Measurements from ENCODE around the gene TMEM243. TPM values are rescaled to one million over a fixed set of nuclear protein-coding genes. Genes with fewer than 3 reads are reported as not detected.
"Not testable (repeated sequence)": the region's sequence is repeated elsewhere in the genome, so short reads cannot be mapped to it uniquely, and the experiment has no call there.

TMEM243 gene
- total and polyA plus RNA-seq, 4 donors: 16.9 to 46.6 (median 31.5) TPM

GRCh38 chr7:87205701-87206100 is 13.8 kb downstream of the TMEM243 start:
- ATAC-seq (ENCODE audit: low FRiP score); intact Hi-C loops (cut with DNase I): not testable (repeated sequence)

GRCh38 chr7:87204933-87205332 is 14.6 kb downstream of the TMEM243 start:
- Histone ChIP-seq H3K9me3 (ENCODE audit: control insufficient read depth, low read length) (peaks cover 4% of the 10 kb centered on the region), H3K27ac (ENCODE audit: low read depth in 1 of 2, low read length in 2 of 2) (no peak overlapping the region), H3K27me3 (ENCODE audit: control insufficient read depth in 1 of 2, insufficient read depth in 2 of 2, low read length in 1 of 2) (no peaks in the 10 kb centered on the region), H3K4me1 (ENCODE audit: control insufficient read depth in 1 of 2, insufficient read depth in 2 of 2, low read length in 2 of 2) (no peaks in the 10 kb centered on the region), H3K4me3 (ENCODE audit: low read length in 2 of 2) (no peak overlapping the region), H3K36me3 (ENCODE audit: control insufficient read depth in 1 of 2, insufficient read depth in 2 of 2, low read length in 1 of 2) (peaks cover 1 to 2% of the 10 kb centered on the region in 2 donors)
- 65 to 67% methylated on average over 3 of the region's 3 CpGs for WGBS, 2 donors
- DNase-seq (no peak), ATAC-seq (ENCODE audit: low FRiP score) (no peak)
- intact Hi-C loops (cut with DNase I): no loop called here

More at GRCh38 chr7:87205701-87206100, 13.8 kb downstream of the TMEM243 start:
- not testable (repeated sequence) for H3K36me3 ChIP-seq (ENCODE audit: control insufficient read depth in 1 of 2, insufficient read depth in 2 of 2, low read length in 1 of 2); H3K4me3 ChIP-seq (ENCODE audit: low read length in 2 of 2); H3K27me3 ChIP-seq (ENCODE audit: control insufficient read depth in 1 of 2, insufficient read depth in 2 of 2, low read length in 1 of 2); H3K9me3 ChIP-seq (ENCODE audit: control insufficient read depth, low read length); H3K27ac ChIP-seq (ENCODE audit: low read depth in 1 of 2, low read length in 2 of 2); DNase-seq; H3K4me1 ChIP-seq (ENCODE audit: control insufficient read depth in 1 of 2, insufficient read depth in 2 of 2, low read length in 2 of 2)
- 94 to 96% methylated on average over 3 of the region's 3 CpGs for WGBS, 2 donors

DNA sequence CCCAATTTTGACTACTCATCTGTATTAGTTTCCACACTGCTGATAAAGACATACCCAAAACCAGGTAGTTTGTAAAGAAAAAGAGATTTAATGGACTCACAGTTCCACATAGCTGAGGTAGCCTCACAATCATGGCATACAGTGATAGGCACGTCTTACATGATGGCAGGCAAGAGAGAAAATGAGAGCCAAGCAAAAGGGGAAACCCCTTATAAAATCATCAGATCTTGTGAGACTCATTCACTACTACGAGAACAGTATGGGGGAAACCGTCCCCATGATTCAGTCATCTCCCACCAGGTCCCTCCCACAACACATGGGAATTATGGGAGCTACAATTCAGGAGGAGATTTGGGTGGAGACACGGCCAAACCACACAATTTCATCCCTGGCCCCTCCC is 15.6 kb downstream of the TMEM243 start:
- DNase-seq; ATAC-seq (ENCODE audit: low FRiP score); H3K27ac ChIP-seq (ENCODE audit: low read depth in 1 of 2, low read length in 2 of 2); H3K27me3 ChIP-seq (ENCODE audit: control insufficient read depth in 1 of 2, insufficient read depth in 2 of 2, low read length in 1 of 2); intact Hi-C loops (cut with DNase I); H3K36me3 ChIP-seq (ENCODE audit: control insufficient read depth in 1 of 2, insufficient read depth in 2 of 2, low read length in 1 of 2); H3K4me3 ChIP-seq (ENCODE audit: low read length in 2 of 2); H3K4me1 ChIP-seq (ENCODE audit: control insufficient read depth in 1 of 2, insufficient read depth in 2 of 2, low read length in 2 of 2); H3K9me3 ChIP-seq (ENCODE audit: control insufficient read depth, low read length): not testable (repeated sequence)
- WGBS, 2 donors: 86 to 88% methylated on average over 4 of the region's 4 CpGs

DNA sequence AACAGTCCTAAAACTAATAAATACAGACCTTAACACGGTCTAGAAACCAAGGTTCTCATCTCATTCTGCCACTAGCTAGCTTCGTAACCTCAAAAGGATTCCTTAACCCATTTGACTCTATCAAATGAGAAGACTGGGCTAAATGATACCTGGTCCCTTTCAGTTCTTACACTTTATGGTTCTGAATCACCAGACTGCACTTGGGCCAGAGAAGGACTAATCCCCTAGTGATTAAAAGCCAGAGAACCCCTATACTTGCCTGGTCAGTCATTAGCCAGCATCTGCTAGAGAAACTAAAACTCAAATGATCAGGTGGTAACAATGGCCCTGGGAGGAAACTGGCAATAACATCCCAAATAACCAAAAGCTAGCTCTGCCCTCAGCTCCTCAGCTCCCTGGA is 16.8 kb downstream of the TMEM243 start:
- H3K9me3 ChIP-seq (ENCODE audit: control insufficient read depth, low read length): peaks cover 4% of the 10 kb centered on the region
- DNase-seq: no peak
- no peaks in the 10 kb centered on the region for H3K27me3 ChIP-seq (ENCODE audit: control insufficient read depth in 1 of 2, insufficient read depth in 2 of 2, low read length in 1 of 2)
- no peak for ATAC-seq (ENCODE audit: low FRiP score)
- no peak overlapping the region for H3K4me3 ChIP-seq (ENCODE audit: low read length in 2 of 2)
- WGBS, 2 donors: 97% methylated on average over 2 of the region's 2 CpGs
- H3K27ac ChIP-seq (ENCODE audit: low read depth in 1 of 2, low read length in 2 of 2): no peak overlapping the region
- H3K4me1 ChIP-seq (ENCODE audit: control insufficient read depth in 1 of 2, insufficient read depth in 2 of 2, low read length in 2 of 2): no peaks in the 10 kb centered on the region
- intact Hi-C loops (cut with DNase I): no loop called here
- peaks cover 1 to 2% of the 10 kb centered on the region in 2 donors for H3K36me3 ChIP-seq (ENCODE audit: control insufficient read depth in 1 of 2, insufficient read depth in 2 of 2, low read length in 1 of 2)

DNA sequence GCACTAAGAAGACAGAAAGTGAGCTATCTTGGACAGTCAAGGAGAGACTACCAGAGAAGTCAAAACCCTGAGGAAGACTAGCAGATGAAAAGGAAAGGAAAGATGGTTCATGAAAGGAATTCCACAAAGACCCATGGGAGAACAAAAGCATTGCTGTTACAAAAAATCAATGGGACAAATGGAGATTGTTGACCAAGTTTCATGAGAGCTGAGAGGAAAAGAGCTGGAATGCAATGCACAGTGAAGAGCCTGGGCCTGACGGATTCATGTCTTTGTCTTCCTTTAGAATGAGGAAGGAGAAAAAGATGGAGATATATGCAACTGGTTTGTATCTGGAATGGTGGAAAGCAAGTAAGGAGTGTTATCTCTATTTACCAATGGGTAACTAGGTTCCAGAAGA is 17.3 kb downstream of the TMEM243 start:
- ATAC-seq (ENCODE audit: low FRiP score): no peak

DNA sequence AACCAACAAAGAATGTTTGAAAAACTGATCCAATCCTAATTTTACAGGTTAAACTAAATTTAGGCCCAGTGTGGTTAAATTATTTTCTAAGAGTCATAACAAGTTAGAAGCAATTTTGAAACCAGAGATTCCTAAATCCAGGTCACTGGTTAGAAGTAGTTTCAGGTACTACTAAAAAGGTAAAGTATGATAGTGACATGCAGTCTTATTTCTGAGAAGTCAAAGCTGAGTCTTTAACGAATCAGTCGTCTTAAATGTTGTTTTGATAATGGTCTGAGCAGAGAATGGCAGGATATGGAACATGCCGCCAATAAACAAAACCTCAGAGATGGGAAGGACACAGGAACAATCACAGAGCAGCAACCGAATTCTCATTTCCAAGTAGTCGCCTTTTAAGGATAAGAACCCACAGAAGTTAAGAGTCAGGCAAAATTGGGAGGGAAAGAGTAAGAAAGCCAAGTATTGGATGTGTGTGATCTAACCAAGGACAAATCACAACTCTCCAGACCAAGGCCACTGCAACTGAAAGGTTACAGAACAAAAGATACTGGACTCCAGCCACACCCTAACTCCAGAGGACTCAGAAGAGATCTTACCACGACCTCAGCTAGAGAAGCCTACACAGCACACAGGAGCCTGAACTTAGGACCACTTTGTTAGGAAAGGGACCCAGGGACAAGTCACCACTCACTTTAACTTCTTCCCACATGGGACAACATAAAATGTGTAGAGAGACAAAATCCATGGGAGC is 19.7 kb downstream of the TMEM243 start:
- 87 to 91% methylated on average over 6 of the region's 6 CpGs for WGBS, 2 donors
- ATAC-seq (ENCODE audit: low FRiP score): no peak
- no peaks in the 10 kb centered on the region for H3K4me1 ChIP-seq (ENCODE audit: control insufficient read depth in 1 of 2, insufficient read depth in 2 of 2, low read length in 2 of 2)
- peak overlapping the region in 1 of 2 donors; percentile 44 for H3K27ac ChIP-seq (ENCODE audit: low read depth in 1 of 2, low read length in 2 of 2)
- no peaks in the 10 kb centered on the region for H3K27me3 ChIP-seq (ENCODE audit: control insufficient read depth in 1 of 2, insufficient read depth in 2 of 2, low read length in 1 of 2)
- intact Hi-C loops (cut with DNase I): no loop called here
- H3K4me3 ChIP-seq (ENCODE audit: low read length in 2 of 2): no peak overlapping the region
- no peak for DNase-seq
- H3K9me3 ChIP-seq (ENCODE audit: control insufficient read depth, low read length): no peaks in the 10 kb centered on the region
- H3K36me3 ChIP-seq (ENCODE audit: control insufficient read depth in 1 of 2, insufficient read depth in 2 of 2, low read length in 1 of 2): peaks cover 1 to 2% of the 10 kb centered on the region in 2 donors

More for the DNA sequence above, 17.3 kb downstream of the TMEM243 start:
- Histone ChIP-seq H3K27me3 (ENCODE audit: control insufficient read depth in 1 of 2, insufficient read depth in 2 of 2, low read length in 1 of 2) (no peaks in the 10 kb centered on the region), H3K9me3 (ENCODE audit: control insufficient read depth, low read length) (peaks cover 4% of the 10 kb centered on the region), H3K27ac (ENCODE audit: low read depth in 1 of 2, low read length in 2 of 2) (no peak overlapping the region), H3K4me3 (ENCODE audit: low read length in 2 of 2) (no peak overlapping the region), H3K4me1 (ENCODE audit: control insufficient read depth in 1 of 2, insufficient read depth in 2 of 2, low read length in 2 of 2) (no peaks in the 10 kb centered on the region), H3K36me3 (ENCODE audit: control insufficient read depth in 1 of 2, insufficient read depth in 2 of 2, low read length in 1 of 2) (peaks cover 1 to 2% of the 10 kb centered on the region in 2 donors)
- no peak for DNase-seq
- 88 to 98% methylated on average over 1 of the region's 1 CpG for whole genome bisulfite sequencing, 2 donors
- intact Hi-C loops (cut with DNase I): no loop called here

DNA sequence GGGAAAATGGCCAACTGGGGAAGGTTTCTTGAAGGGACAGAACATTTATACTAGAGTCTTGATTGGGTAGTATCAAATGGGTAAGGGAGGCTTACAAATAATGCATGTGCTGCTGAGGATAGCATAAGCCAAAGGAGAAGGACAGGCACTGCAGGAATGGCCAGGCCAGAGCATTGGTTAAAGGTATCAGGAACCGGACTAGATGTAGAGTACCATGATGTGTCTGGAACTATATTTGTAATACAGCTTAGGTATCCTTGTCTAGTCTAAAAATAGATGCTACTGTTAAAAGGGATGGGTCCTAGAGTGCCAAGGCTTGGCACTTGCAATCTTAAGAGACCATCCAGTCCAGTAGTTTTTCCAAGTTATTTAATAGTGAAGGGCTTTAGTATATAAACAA is 20.3 kb downstream of the TMEM243 start:
- no peak for DNase-seq
- 86 to 100% methylated on average over 1 of the region's 1 CpG for WGBS, 2 donors
- intact Hi-C loops (cut with DNase I): no loop called here
- no peak for ATAC-seq (ENCODE audit: low FRiP score)
- Histone ChIP-seq H3K27ac (ENCODE audit: low read depth in 1 of 2, low read length in 2 of 2) (no peak overlapping the region), H3K4me1 (ENCODE audit: control insufficient read depth in 1 of 2, insufficient read depth in 2 of 2, low read length in 2 of 2) (no peaks in the 10 kb centered on the region), H3K36me3 (ENCODE audit: control insufficient read depth in 1 of 2, insufficient read depth in 2 of 2, low read length in 1 of 2) (peaks cover 1 to 2% of the 10 kb centered on the region in 2 donors), H3K27me3 (ENCODE audit: control insufficient read depth in 1 of 2, insufficient read depth in 2 of 2, low read length in 1 of 2) (no peaks in the 10 kb centered on the region), H3K4me3 (ENCODE audit: low read length in 2 of 2) (no peak overlapping the region), H3K9me3 (ENCODE audit: control insufficient read depth, low read length) (no peaks in the 10 kb centered on the region)

DNA sequence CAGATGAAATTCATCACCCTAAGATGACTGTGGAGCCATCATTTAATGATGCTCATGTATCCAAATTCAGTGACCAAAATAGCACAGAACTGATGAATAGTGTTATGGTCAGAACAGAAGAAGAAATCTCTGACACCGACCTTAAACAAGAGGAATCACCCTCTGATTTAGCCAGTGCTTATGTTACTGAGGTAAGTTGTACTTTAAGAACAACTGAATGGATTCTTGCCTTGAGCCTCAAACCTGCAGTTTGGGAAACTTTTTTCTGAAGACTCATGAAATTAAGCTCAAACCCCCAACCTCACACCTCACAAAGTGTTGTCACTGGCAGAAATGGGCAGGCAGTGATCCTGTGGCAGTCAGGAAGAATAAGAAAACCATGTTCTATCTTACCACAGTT is 25.6 kb downstream of the TMEM243 start:
- Histone ChIP-seq H3K4me3 (ENCODE audit: low read length in 2 of 2) (no peak overlapping the region), H3K4me1 (ENCODE audit: control insufficient read depth in 1 of 2, insufficient read depth in 2 of 2, low read length in 2 of 2) (no peaks in the 10 kb centered on the region), H3K27ac (ENCODE audit: low read depth in 1 of 2, low read length in 2 of 2) (no peak overlapping the region), H3K36me3 (ENCODE audit: control insufficient read depth in 1 of 2, insufficient read depth in 2 of 2, low read length in 1 of 2) (peaks cover 5 to 6% of the 10 kb centered on the region in 2 donors), H3K9me3 (ENCODE audit: control insufficient read depth, low read length) (no peaks in the 10 kb centered on the region), H3K27me3 (ENCODE audit: control insufficient read depth in 1 of 2, insufficient read depth in 2 of 2, low read length in 1 of 2) (no peaks in the 10 kb centered on the region)
- ATAC-seq (ENCODE audit: low FRiP score): no peak
- no peak for DNase-seq
- WGBS, 2 donors: 89 to 93% methylated on average over 1 of the region's 1 CpG
- intact Hi-C loops (cut with DNase I): no loop called here

DNA sequence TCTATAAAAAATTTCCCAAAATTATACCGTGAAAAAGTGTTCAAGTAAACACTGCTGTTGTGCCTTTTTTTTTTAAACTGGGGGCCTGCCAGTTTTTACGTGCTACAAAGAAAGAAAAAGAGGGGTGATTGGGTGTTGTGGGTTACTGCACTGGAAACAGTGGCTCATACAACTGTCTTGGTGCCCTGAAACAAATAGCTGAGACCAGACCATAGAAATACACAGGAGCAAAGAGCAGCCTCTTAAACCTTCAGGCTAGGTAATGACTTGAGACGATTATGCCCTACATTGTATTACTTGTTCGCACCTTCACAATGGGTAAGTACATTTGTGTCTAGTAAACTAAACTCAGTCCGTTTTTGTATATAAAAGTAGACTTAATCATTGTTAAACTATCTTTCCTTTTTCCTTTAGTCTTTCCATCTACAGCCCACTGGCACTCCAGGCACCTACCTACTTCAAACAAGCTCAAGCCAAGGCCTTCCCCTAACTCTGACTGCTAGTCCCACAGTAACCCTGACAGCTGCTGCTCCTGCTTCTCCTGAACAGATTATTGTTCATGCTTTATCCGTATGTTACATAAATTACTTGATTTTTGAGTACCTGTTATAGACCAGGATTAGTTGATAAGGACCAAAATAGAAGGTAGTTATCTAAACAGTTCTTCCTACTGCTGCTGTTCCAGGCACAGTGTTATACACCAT is 26.6 kb downstream of the TMEM243 start:
- Histone ChIP-seq H3K36me3 (ENCODE audit: control insufficient read depth in 1 of 2, insufficient read depth in 2 of 2, low read length in 1 of 2) (peaks cover 5 to 8% of the 10 kb centered on the region in 2 donors), H3K27ac (ENCODE audit: low read depth in 1 of 2, low read length in 2 of 2) (no peak overlapping the region), H3K27me3 (ENCODE audit: control insufficient read depth in 1 of 2, insufficient read depth in 2 of 2, low read length in 1 of 2) (no peaks in the 10 kb centered on the region), H3K4me3 (ENCODE audit: low read length in 2 of 2) (no peak overlapping the region), H3K9me3 (ENCODE audit: control insufficient read depth, low read length) (no peaks in the 10 kb centered on the region), H3K4me1 (ENCODE audit: control insufficient read depth in 1 of 2, insufficient read depth in 2 of 2, low read length in 2 of 2) (no peaks in the 10 kb centered on the region)
- no peak for ATAC-seq (ENCODE audit: low FRiP score)
- intact Hi-C loops (cut with DNase I): no loop called here
- 73 to 74% methylated on average over 6 of the region's 6 CpGs for WGBS, 2 donors
- no peak for DNase-seq
